Measurements from ENCODE around the gene LRCH3. TPM values are rescaled to one million over a fixed set of nuclear protein-coding genes. Genes with fewer than 3 reads are reported as not detected.

The LRCH3 gene
- total RNA-seq, 2 donors from 2014 or later: 26.7 to 29.0 TPM

DNA sequence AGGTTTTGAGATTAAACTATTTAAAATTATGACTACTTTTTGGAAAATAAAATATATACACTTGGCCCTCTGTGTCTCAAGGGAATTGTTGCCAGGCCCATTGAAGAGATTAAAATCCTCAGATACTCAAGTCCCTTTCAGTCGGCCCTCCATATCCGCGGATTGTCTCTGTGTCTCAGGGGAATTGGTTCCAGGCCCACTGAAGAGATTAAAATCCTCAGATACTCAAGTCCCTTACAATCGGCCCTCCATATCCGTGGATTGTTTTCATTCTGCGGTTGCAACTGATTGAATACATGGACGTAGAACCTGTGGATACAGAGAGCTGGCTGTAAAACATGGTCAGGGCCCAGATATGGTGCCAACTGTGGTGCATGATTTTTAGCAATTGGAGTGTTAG lies 15.7 kb upstream of the LRCH3 start:
- 78 to 82% methylated on average over 7 of the region's 7 CpGs for WGBS, 2 donors
- TF ChIP-seq CTCF (IDR thresholded peaks at IDR 0.05) (no peak), POLR2A (IDR thresholded peaks at IDR 0.05) (no peak)
- H3K27me3 ChIP-seq: no peaks in the 10 kb centered on the region
- DNase-seq (no peak), ATAC-seq (no peak)
- no peak overlapping the region for H3K27ac ChIP-seq
- no peaks in the 10 kb centered on the region for H3K4me1 ChIP-seq
- H3K9me3 ChIP-seq: no peaks in the 10 kb centered on the region
- peaks cover 9 to 35% of the 10 kb centered on the region in 2 donors for H3K36me3 ChIP-seq (replicated peaks in 1 of 2; ENCODE audit: insufficient read depth in 1 of 2, low read depth in 2 of 2)
- H3K4me3 ChIP-seq: no peak overlapping the region
- intact Hi-C loops (cut with DNase I): no loop called here

GRCh38 chr3:197782230-197782629 lies 8.8 kb upstream of the LRCH3 start:
- intact Hi-C loops (cut with DNase I): no loop called here
- Histone ChIP-seq H3K36me3 (replicated peaks in 1 of 2; ENCODE audit: insufficient read depth in 1 of 2, low read depth in 2 of 2) (peaks cover 0 to 23% of the 10 kb centered on the region in 2 donors), H3K27me3 (no peaks in the 10 kb centered on the region), H3K4me1 (no peaks in the 10 kb centered on the region), H3K9me3 (no peaks in the 10 kb centered on the region), H3K27ac (no peak overlapping the region), H3K4me3 (no peak overlapping the region)
- ATAC-seq: no peak
- TF ChIP-seq POLR2A (IDR thresholded peaks at IDR 0.05): no peak
- no peak for TF ChIP-seq CTCF (IDR thresholded peaks at IDR 0.05)
- DNase-seq: no peak
- 64 to 80% methylated on average over 4 of the region's 4 CpGs for whole genome bisulfite sequencing, 2 donors

DNA sequence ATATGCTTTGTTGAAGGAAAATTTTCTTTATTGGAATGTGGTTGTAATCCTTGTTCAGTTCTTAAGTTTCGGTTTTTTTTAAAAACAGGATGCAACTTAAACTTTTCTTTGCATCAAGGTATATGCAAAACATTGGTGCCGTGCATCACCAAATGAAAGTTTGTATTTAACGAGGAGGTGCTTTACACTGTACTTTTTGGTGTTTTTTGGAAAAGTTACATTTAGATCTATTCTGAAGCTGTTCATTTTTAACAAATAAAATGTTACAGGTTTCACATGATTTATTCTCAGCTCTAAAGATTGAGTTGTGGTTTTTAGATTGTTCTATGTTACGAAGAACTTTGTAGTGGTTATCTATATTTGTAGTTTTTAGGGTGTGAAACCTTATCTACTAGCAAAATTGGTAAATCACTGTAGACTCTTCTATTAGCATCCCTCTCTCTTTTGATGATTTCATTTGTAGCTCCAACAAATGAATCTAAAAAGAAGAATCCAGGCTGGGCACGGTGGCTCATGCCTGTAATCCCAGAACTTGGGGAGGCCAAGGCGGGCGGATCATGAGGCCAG lies 7.0 kb upstream of the LRCH3 start:
- no peaks in the 10 kb centered on the region for H3K27me3 ChIP-seq
- no peak for TF ChIP-seq POLR2A (IDR thresholded peaks at IDR 0.05)
- TF ChIP-seq CTCF (IDR thresholded peaks at IDR 0.05): no peak
- 96 to 97% methylated on average over 7 of the region's 7 CpGs for WGBS, 2 donors

GRCh38 chr3:197787412-197787811 lies 3.6 kb upstream of the LRCH3 start:
- TF ChIP-seq CTCF (IDR thresholded peaks at IDR 0.05) (no peak), POLR2A (IDR thresholded peaks at IDR 0.05) (no peak)
- no peak for DNase-seq
- WGBS, 2 donors: 19 to 32% methylated on average over 1 of the region's 1 CpG
- ATAC-seq: no peak
- no peaks in the 10 kb centered on the region for H3K27me3 ChIP-seq
- no peak overlapping the region for H3K4me3 ChIP-seq
- peaks cover 0 to under 1% of the 10 kb centered on the region in 2 donors for H3K36me3 ChIP-seq (replicated peaks in 1 of 2; ENCODE audit: insufficient read depth in 1 of 2, low read depth in 2 of 2)
- H3K4me1 ChIP-seq: peaks cover 3% of the 10 kb centered on the region
- no peak overlapping the region for H3K27ac ChIP-seq
- H3K9me3 ChIP-seq: no peaks in the 10 kb centered on the region
- intact Hi-C loops (cut with DNase I): no loop called here

More for the DNA sequence above, 7.0 kb upstream of the LRCH3 start:
- H3K36me3 ChIP-seq (replicated peaks in 1 of 2; ENCODE audit: insufficient read depth in 1 of 2, low read depth in 2 of 2): peaks cover 0 to 11% of the 10 kb centered on the region in 2 donors
- no peak for ATAC-seq
- H3K4me3 ChIP-seq: no peak overlapping the region
- no peaks in the 10 kb centered on the region for H3K4me1 ChIP-seq
- intact Hi-C loops (cut with DNase I): no loop called here
- no peaks in the 10 kb centered on the region for H3K9me3 ChIP-seq
- no peak for DNase-seq
- no peak overlapping the region for H3K27ac ChIP-seq

DNA sequence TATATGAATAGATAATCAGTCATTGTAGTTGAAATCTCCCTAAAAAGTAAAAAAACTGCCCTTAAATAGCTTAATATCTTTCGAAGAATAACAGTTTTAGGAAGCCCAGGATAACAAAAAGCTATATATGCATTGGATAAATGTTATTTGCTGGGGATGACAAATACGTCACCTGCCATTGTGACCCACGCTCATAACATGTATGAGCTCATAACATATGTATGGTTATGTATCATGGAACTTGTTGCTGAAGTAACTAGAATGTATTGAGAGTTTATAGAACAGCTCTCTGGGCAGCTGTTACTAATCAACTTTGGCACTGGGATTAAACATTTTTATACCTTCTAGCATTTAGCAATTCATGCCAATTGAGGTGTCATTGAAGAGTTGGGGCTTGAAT lies 1.7 kb upstream of the LRCH3 start:
- DNase-seq: no peak
- peaks cover 14% of the 10 kb centered on the region for H3K4me1 ChIP-seq
- no peaks in the 10 kb centered on the region for H3K36me3 ChIP-seq (replicated peaks in 1 of 2; ENCODE audit: insufficient read depth in 1 of 2, low read depth in 2 of 2)
- intact Hi-C loops (cut with DNase I): no loop called here
- H3K9me3 ChIP-seq: no peaks in the 10 kb centered on the region
- TF ChIP-seq CTCF (IDR thresholded peaks at IDR 0.05) (no peak), POLR2A (IDR thresholded peaks at IDR 0.05) (no peak)
- no peaks in the 10 kb centered on the region for H3K27me3 ChIP-seq
- ATAC-seq: no peak
- 93 to 94% methylated on average over 3 of the region's 3 CpGs for WGBS, 2 donors
- H3K27ac ChIP-seq: no peak overlapping the region
- H3K4me3 ChIP-seq: no peak overlapping the region
